ENCODE data around the gene EZH2. TPM values are rescaled to one million over a fixed set of nuclear protein-coding genes. Genes with fewer than 3 reads are reported as not detected.

Gene EZH2
- total RNA-seq, 4 donors from 2014 or later: 6.0 to 17.3 (median 7.2) TPM

DNA sequence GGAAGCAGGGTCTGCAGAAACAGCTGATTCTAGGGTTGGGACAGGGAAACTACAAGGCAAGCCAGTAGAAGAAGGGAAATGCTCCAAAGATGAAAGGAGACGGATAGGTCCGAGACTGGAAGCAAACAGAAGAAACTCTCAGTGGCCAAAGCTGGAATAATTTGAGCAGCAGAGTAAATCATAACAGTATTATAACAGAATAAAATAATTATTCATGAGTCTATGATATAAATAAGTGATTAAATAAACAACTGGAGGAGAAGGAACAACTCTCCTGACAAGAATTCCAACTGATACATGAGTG is 27.6 kb downstream of the EZH2 start:
- intact Hi-C loops (cut with DNase I; ENCODE audit: low total_unique reads) (no loop called here), in situ Hi-C loops (cut with MboI; ENCODE audit: low pct_ligation_motif_present in 1 of 4, low pct_unique_long_range_greater_than_20kb in 1 of 4, low sequenced_read_pairs in 3 of 4) (loop anchor here in 1 of 4 donors (25.0 kb wide), 1 partner anchor 106 kb away; no protein-coding TSS in a partner anchor)
- no peaks in the 10 kb centered on the region for H3K27me3 ChIP-seq
- no peaks in the 10 kb centered on the region for H3K9me3 ChIP-seq
- no peak overlapping the region for H3K4me3 ChIP-seq
- H3K27ac ChIP-seq: no peak overlapping the region
- no peak for DNase-seq
- WGBS, 2 donors (ENCODE audit: low coverage in 1 of 2): 72 to 75% methylated on average over 2 of the region's 2 CpGs
- TF ChIP-seq POLR2AphosphoS5 (IDR thresholded peaks at IDR 0.05) (no peak), EP300 (IDR thresholded peaks at IDR 0.05; ENCODE audit: low read depth) (no peak)
- TF ChIP-seq, protein P1, sequence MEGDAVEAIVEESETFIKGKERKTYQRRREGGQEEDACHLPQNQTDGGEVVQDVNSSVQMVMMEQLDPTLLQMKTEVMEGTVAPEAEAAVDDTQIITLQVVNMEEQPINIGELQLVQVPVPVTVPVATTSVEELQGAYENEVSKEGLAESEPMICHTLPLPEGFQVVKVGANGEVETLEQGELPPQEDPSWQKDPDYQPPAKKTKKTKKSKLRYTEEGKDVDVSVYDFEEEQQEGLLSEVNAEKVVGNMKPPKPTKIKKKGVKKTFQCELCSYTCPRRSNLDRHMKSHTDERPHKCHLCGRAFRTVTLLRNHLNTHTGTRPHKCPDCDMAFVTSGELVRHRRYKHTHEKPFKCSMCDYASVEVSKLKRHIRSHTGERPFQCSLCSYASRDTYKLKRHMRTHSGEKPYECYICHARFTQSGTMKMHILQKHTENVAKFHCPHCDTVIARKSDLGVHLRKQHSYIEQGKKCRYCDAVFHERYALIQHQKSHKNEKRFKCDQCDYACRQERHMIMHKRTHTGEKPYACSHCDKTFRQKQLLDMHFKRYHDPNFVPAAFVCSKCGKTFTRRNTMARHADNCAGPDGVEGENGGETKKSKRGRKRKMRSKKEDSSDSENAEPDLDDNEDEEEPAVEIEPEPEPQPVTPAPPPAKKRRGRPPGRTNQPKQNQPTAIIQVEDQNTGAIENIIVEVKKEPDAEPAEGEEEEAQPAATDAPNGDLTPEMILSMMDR (IDR thresholded peaks at IDR 0.05): peak in 1 of 5 experiments; percentile 36
- H3K4me1 ChIP-seq: peaks cover 0 to 14% (median 5%) of the 10 kb centered on the region in 4 donors
- H3K36me3 ChIP-seq: no peaks in the 10 kb centered on the region

GRCh38 chr7:148854983-148855382 is 29.1 kb downstream of the EZH2 start:
- Histone ChIP-seq H3K36me3 (no peaks in the 10 kb centered on the region), H3K27me3 (no peaks in the 10 kb centered on the region), H3K4me1 (peaks cover 0 to 8% (median 3%) of the 10 kb centered on the region in 4 donors), H3K9me3 (no peaks in the 10 kb centered on the region), H3K27ac (no peak overlapping the region), H3K4me3 (no peak overlapping the region)
- in situ Hi-C loops (cut with MboI; ENCODE audit: low pct_ligation_motif_present in 1 of 4, low pct_unique_long_range_greater_than_20kb in 1 of 4, low sequenced_read_pairs in 3 of 4): loop anchor here in 1 of 4 donors (25.0 kb wide), 1 partner anchor 107 kb away; no protein-coding TSS in a partner anchor
- intact Hi-C loops (cut with DNase I; ENCODE audit: low total_unique reads): no loop called here
- TF ChIP-seq, protein P1 (IDR thresholded peaks at IDR 0.05): no peak
- TF ChIP-seq EP300 (IDR thresholded peaks at IDR 0.05; ENCODE audit: low read depth) (no peak), POLR2A (IDR thresholded peaks at IDR 0.05) (no peak), POLR2AphosphoS5 (IDR thresholded peaks at IDR 0.05) (no peak)
- WGBS, 2 donors (ENCODE audit: low coverage in 1 of 2): 100% methylated on average over 1 of the region's 1 CpG
- no peak for DNase-seq

DNA sequence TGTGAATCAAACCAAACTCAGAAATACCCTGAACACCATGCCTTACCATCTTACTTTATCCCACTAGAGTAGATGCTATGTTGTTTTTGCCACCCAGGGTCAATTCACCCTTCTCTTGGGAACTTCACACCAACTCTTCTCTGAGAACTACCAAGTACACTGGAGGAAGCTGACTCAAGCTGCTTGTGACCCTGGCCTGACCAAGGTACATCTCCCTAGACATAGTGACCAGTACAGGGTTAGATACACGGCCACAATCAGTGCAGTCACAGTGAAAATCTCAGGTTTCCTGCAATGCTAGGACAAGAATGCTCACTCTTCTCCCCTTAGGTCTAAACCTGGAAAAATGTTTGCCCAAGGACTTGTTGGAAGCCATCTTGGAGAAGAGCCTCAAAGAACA is 31.8 kb downstream of the EZH2 start:
- Histone ChIP-seq H3K27me3 (no peaks in the 10 kb centered on the region), H3K36me3 (no peaks in the 10 kb centered on the region), H3K4me3 (no peak overlapping the region), H3K9me3 (no peaks in the 10 kb centered on the region), H3K27ac (no peak overlapping the region), H3K4me1 (peaks cover 0 to 8% (median 3%) of the 10 kb centered on the region in 4 donors)
- TF ChIP-seq POLR2A (IDR thresholded peaks at IDR 0.05): no peak
- TF ChIP-seq EP300 (IDR thresholded peaks at IDR 0.05; ENCODE audit: low read depth): no peak
- no peak for TF ChIP-seq POLR2AphosphoS5 (IDR thresholded peaks at IDR 0.05)
- 79% methylated on average over 1 of the region's 1 CpG; no CpG with 5 or more reads in 1 of the 2 donors for WGBS, 2 donors (ENCODE audit: low coverage in 1 of 2)
- in situ Hi-C loops (cut with MboI; ENCODE audit: low pct_ligation_motif_present in 1 of 4, low pct_unique_long_range_greater_than_20kb in 1 of 4, low sequenced_read_pairs in 3 of 4) (loop anchor here in 1 of 4 donors (25.0 kb wide), 1 partner anchor 110 kb away; no protein-coding TSS in a partner anchor), intact Hi-C loops (cut with DNase I; ENCODE audit: low total_unique reads) (no loop called here)
- no peak for DNase-seq

GRCh38 chr7:148850564-148850963 is 33.5 kb downstream of the EZH2 start:
- in situ Hi-C loops (cut with MboI; ENCODE audit: low pct_ligation_motif_present in 1 of 4, low pct_unique_long_range_greater_than_20kb in 1 of 4, low sequenced_read_pairs in 3 of 4) (loop anchor here in 1 of 4 donors (25.0 kb wide), 1 partner anchor 112 kb away; no protein-coding TSS in a partner anchor), intact Hi-C loops (cut with DNase I; ENCODE audit: low total_unique reads) (no loop called here)
- DNase-seq: no peak
- H3K9me3 ChIP-seq: no peaks in the 10 kb centered on the region
- no peak overlapping the region for H3K4me3 ChIP-seq
- H3K36me3 ChIP-seq: no peaks in the 10 kb centered on the region
- no peaks in the 10 kb centered on the region for H3K4me1 ChIP-seq
- no peak for TF ChIP-seq POLR2AphosphoS5 (IDR thresholded peaks at IDR 0.05)
- no peaks in the 10 kb centered on the region for H3K27me3 ChIP-seq
- H3K27ac ChIP-seq: no peak overlapping the region
- WGBS, 2 donors (ENCODE audit: low coverage in 1 of 2): 97 to 100% methylated on average over 5 of the region's 5 CpGs

DNA sequence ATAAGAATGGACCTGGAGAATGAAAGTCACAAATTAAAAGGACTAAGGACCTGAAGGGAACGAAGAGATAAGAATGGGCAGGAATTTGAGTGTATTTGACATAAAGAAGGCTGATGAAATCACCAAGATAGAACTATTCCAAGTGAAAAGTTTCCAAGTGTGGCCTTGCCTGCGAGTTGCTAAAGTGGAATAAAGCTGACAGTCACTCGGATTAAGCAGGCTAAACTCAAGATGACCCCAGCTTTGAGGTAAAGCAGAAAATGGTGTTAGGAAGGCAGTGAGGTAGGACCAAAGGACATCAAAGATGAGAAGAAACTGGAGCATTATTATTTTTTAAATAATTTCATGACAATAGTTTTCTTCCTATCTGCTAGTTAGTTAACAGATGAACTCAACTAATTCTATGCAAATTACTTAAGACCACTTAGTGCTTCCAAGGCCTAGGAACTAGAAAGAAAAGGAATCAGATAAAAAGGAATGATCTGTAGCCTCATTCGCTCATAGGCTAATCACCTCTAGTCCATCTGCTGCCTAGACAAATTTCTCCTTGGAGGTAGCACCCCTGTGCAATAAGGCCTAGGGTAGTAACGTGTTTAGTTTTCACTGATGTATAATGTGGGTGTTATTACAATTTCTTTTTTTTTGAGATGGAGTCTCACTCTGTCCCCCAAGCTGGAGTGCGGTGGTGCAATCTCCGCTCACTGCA is 34.5 kb downstream of the EZH2 start:
- 83 to 86% methylated on average over 7 of the region's 7 CpGs for WGBS, 2 donors (ENCODE audit: low coverage in 1 of 2)
- no peak overlapping the region for H3K27ac ChIP-seq
- H3K27me3 ChIP-seq: no peaks in the 10 kb centered on the region
- H3K36me3 ChIP-seq: no peaks in the 10 kb centered on the region
- no peak for DNase-seq
- in situ Hi-C loops (cut with MboI; ENCODE audit: low pct_ligation_motif_present in 1 of 4, low pct_unique_long_range_greater_than_20kb in 1 of 4, low sequenced_read_pairs in 3 of 4): loop anchor here in 1 of 4 donors (25.0 kb wide), 1 partner anchor 113 kb away; no protein-coding TSS in a partner anchor
- intact Hi-C loops (cut with DNase I; ENCODE audit: low total_unique reads): no loop called here
- TF ChIP-seq, protein P1 (IDR thresholded peaks at IDR 0.05): no peak
- no peak for TF ChIP-seq POLR2A (IDR thresholded peaks at IDR 0.05)
- no peak for TF ChIP-seq POLR2AphosphoS5 (IDR thresholded peaks at IDR 0.05)
- TF ChIP-seq EP300 (IDR thresholded peaks at IDR 0.05; ENCODE audit: low read depth): no peak
- H3K4me3 ChIP-seq: no peak overlapping the region
- H3K4me1 ChIP-seq: no peaks in the 10 kb centered on the region
- H3K9me3 ChIP-seq: no peaks in the 10 kb centered on the region

Measured in transverse colon (tissue), 4 donors.